ENCODE data around the gene TFDP1. TPM values are rescaled to one million over a fixed set of nuclear protein-coding genes. Genes with fewer than 3 reads are reported as not detected.

Gene TFDP1
- total RNA-seq, 2 experiments from 2014 or later = 17.6 to 20.0 TPM

- Mint-ChIP-seq H3K4me3 (no peak overlapping the region), H3K4me1 (ENCODE audit: low read depth) (peaks cover 5% of the 10 kb centered on the region), H3K27ac (no peak overlapping the region), H3K36me3 (ENCODE audit: low read depth) (peaks cover 24% of the 10 kb centered on the region), H3K27me3 (no peaks in the 10 kb centered on the region), H3K9me3 (no peaks in the 10 kb centered on the region)
- no peak for DNase-seq
- TF ChIP-seq, protein P1, sequence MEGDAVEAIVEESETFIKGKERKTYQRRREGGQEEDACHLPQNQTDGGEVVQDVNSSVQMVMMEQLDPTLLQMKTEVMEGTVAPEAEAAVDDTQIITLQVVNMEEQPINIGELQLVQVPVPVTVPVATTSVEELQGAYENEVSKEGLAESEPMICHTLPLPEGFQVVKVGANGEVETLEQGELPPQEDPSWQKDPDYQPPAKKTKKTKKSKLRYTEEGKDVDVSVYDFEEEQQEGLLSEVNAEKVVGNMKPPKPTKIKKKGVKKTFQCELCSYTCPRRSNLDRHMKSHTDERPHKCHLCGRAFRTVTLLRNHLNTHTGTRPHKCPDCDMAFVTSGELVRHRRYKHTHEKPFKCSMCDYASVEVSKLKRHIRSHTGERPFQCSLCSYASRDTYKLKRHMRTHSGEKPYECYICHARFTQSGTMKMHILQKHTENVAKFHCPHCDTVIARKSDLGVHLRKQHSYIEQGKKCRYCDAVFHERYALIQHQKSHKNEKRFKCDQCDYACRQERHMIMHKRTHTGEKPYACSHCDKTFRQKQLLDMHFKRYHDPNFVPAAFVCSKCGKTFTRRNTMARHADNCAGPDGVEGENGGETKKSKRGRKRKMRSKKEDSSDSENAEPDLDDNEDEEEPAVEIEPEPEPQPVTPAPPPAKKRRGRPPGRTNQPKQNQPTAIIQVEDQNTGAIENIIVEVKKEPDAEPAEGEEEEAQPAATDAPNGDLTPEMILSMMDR (IDR thresholded peaks at IDR 0.05) = no peak
- intact Hi-C loops (cut with DNase I, micrococcal nuclease) = no loop called here
- ChIA-PET CTCF (no interaction called here), POLR2A (no interaction called here)
- H3K9me3 ChIP-seq (ENCODE audit: control insufficient read depth in 1 of 2, insufficient read depth in 1 of 2, low read length in 2 of 2) = no peaks in the 10 kb centered on the region
- H3K36me3 ChIP-seq (ENCODE audit: insufficient read depth, low read length) = peaks cover 4% of the 10 kb centered on the region
- no peaks in the 10 kb centered on the region for H3K4me1 ChIP-seq (ENCODE audit: insufficient read depth, low read length)
- H3K27ac ChIP-seq (ENCODE audit: low read depth in 1 of 2, low read length in 2 of 2) = no peak overlapping the region
- no peaks in the 10 kb centered on the region for H3K27me3 ChIP-seq (ENCODE audit: control insufficient read depth in 1 of 2, insufficient read depth in 2 of 2, low read length in 2 of 2)
- no peak for ATAC-seq (ENCODE audit: poor library complexity)
- no peak overlapping the region for H3K4me3 ChIP-seq (ENCODE audit: low read length)
Measured at GRCh38 chr13:113609616-113610015, 25.1 kb downstream of the TFDP1 start.

DNA sequence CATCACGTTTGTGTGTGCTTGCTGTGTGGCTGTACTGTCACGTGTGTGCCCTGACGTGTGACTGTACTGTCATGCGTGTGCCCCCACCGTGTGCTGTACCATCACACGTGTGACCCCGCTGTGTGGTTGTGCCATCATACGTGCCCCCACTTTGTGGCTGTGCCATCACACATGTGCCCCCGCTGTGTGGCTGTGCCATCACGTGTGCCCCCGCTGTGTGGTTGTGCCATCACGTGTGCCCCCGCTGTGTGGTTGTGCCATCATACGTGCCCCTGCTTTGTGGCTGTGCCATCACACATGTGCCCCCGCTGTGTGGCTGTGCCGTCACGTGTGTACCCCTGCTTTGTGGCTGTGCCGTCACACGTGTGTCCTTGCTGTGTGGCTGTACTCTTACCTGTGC lies 25.7 kb downstream of the TFDP1 start:
- POLR2A ChIA-PET = no interaction called here
- Histone ChIP-seq H3K4me1 (ENCODE audit: insufficient read depth, low read length) (peaks cover under 1% of the 10 kb centered on the region), H3K4me3 (ENCODE audit: low read length) (no peak overlapping the region), H3K36me3 (ENCODE audit: insufficient read depth, low read length) (peaks cover 8% of the 10 kb centered on the region), H3K27ac (ENCODE audit: low read depth in 1 of 2, low read length in 2 of 2) (no peak overlapping the region), H3K27me3 (ENCODE audit: control insufficient read depth in 1 of 2, insufficient read depth in 2 of 2, low read length in 2 of 2) (no peaks in the 10 kb centered on the region), H3K9me3 (ENCODE audit: control insufficient read depth in 1 of 2, insufficient read depth in 1 of 2, low read length in 2 of 2) (no peaks in the 10 kb centered on the region)
- no peak for DNase-seq
- CTCF ChIA-PET = no interaction called here
- Mint-ChIP-seq H3K4me3 (no peak overlapping the region), H3K36me3 (ENCODE audit: low read depth) (peaks cover 25% of the 10 kb centered on the region), H3K27me3 (no peaks in the 10 kb centered on the region), H3K27ac (no peak overlapping the region), H3K4me1 (ENCODE audit: low read depth) (peaks cover 5% of the 10 kb centered on the region), H3K9me3 (no peaks in the 10 kb centered on the region)
- ATAC-seq (ENCODE audit: poor library complexity) = no peak
- intact Hi-C loops (cut with DNase I, micrococcal nuclease) = no loop called here
- TF ChIP-seq, protein P1 (IDR thresholded peaks at IDR 0.05) = no peak

GRCh38 chr13:113611996-113612395 lies 27.4 kb downstream of the TFDP1 start:
- DNase-seq = no peak
- no peak overlapping the region for H3K27ac Mint-ChIP-seq
- H3K9me3 ChIP-seq (ENCODE audit: control insufficient read depth in 1 of 2, insufficient read depth in 1 of 2, low read length in 2 of 2) = no peaks in the 10 kb centered on the region
- H3K4me3 ChIP-seq (ENCODE audit: low read length) = no peak overlapping the region
- peaks cover 4% of the 10 kb centered on the region for H3K4me1 ChIP-seq (ENCODE audit: insufficient read depth, low read length)
- no peaks in the 10 kb centered on the region for H3K9me3 Mint-ChIP-seq
- H3K36me3 Mint-ChIP-seq (ENCODE audit: low read depth) = peaks cover 28% of the 10 kb centered on the region
- ATAC-seq (ENCODE audit: poor library complexity) = no peak
- no peak overlapping the region for H3K27ac ChIP-seq (ENCODE audit: low read depth in 1 of 2, low read length in 2 of 2)
- H3K36me3 ChIP-seq (ENCODE audit: insufficient read depth, low read length) = peaks cover 9% of the 10 kb centered on the region
- H3K4me1 Mint-ChIP-seq (ENCODE audit: low read depth) = peaks cover 5% of the 10 kb centered on the region
- no peaks in the 10 kb centered on the region for H3K27me3 ChIP-seq (ENCODE audit: control insufficient read depth in 1 of 2, insufficient read depth in 2 of 2, low read length in 2 of 2)
- ChIA-PET POLR2A (no interaction called here), CTCF (no interaction called here)
- intact Hi-C loops (cut with DNase I, micrococcal nuclease) = no loop called here
- TF ChIP-seq, protein P1 (IDR thresholded peaks at IDR 0.05) = no peak
- H3K4me3 Mint-ChIP-seq = no peak overlapping the region
- H3K27me3 Mint-ChIP-seq = no peaks in the 10 kb centered on the region

Data from CD4-positive, alpha-beta T cell (primary cell).